Omental fat pad (tissue), 4 donors: ENCODE measurements around the gene VPREB3. TPM values are rescaled to one million over a fixed set of nuclear protein-coding genes. Genes with fewer than 3 reads are reported as not detected.

Experiments
- ATAC-seq: fragments of 150-250 bp; one replicate; pipeline ENCODE4 v1.9.1; 2016; ENCODE audit warnings: mild to moderate bottlenecking, moderate library complexity; ENCODE audit not compliant: low FRiP score
- DNase-seq: peaks from one replicate; pipeline ENCODE4 v3.0.0-alpha.2; 2019; ENCODE audit warnings: low spot score
- total RNA-seq, 4 donors: library from RNA; depleted of rRNA; stranded (reverse); fragments of >200 nt; gene quantifications; one replicate each; pipeline ENCODE4 v1.1.0, GENCODE V29; 2016
- TF ChIP-seq, protein P1 (sequence below), 3 donors: fragments of 450-650 bp; IDR thresholded peaks; one replicate each; pipeline ENCODE4 v1.5.1; 2016 to 2017; ENCODE audit warnings: antibody characterized with exemption in 3 of 3, mild to moderate bottlenecking in 3 of 3, moderate library complexity in 2 of 3

The VPREB3 gene
- total RNA-seq, 4 donors from 2014 or later, result not detected

DNA sequence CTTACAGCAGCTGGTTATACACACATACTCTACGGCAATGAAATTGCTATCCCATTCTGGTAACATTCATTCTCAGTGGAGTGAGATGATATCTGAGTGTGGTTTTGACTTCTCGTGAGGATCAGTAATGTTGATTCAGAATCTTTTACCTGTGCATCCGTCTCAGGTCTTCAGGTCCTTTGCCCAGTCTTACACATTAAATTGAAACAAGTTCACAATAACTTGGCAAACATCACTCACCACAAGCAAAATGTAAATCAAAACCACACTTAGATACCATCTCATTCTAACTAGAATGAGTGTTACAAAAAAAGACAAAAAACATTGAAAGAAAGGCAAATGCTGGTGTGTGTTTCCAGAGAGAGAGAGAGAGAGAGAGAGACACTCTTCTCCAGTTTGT lies 49.4 kb downstream of the VPREB3 start:
- TF ChIP-seq, protein P1, sequence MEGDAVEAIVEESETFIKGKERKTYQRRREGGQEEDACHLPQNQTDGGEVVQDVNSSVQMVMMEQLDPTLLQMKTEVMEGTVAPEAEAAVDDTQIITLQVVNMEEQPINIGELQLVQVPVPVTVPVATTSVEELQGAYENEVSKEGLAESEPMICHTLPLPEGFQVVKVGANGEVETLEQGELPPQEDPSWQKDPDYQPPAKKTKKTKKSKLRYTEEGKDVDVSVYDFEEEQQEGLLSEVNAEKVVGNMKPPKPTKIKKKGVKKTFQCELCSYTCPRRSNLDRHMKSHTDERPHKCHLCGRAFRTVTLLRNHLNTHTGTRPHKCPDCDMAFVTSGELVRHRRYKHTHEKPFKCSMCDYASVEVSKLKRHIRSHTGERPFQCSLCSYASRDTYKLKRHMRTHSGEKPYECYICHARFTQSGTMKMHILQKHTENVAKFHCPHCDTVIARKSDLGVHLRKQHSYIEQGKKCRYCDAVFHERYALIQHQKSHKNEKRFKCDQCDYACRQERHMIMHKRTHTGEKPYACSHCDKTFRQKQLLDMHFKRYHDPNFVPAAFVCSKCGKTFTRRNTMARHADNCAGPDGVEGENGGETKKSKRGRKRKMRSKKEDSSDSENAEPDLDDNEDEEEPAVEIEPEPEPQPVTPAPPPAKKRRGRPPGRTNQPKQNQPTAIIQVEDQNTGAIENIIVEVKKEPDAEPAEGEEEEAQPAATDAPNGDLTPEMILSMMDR (IDR thresholded peaks at IDR 0.05), result no peak
- no peak for DNase-seq
- no peak for ATAC-seq

DNA sequence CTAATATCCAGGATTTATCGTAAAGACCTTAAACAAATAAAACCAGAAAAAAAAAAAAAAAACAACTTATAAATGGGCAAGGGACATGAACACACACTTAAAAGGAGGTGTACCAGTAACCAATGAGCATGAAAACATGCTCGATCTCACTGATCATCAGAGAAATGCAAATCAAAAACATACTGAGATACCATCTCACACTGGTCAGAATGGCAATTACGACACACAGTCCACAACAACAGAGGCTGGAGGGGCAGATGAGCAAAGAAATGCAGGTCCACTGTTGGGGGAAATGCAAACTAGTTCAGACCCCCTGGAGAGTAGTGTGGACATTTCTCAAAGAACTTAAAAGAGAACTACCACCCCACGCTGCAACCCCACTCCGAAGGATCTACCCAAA lies 50.2 kb downstream of the VPREB3 start:
- TF ChIP-seq, protein P1 (IDR thresholded peaks at IDR 0.05), result no peak
- no peak for ATAC-seq
- DNase-seq, result no peak

Other genes starting within 250 kb of the VPREB3 start
- gene IGLL1, start 174.1 kb downstream of the VPREB3 start, total RNA-seq, result not detected
- gene DRICH1, start 122.1 kb downstream of the VPREB3 start, total RNA-seq, result 1 to 10 TPM in 1 of 4 donors, under 1 TPM in 2, not detected in 1; 0.56 to 1.3 (median 0.72) TPM
- 1 to 10 TPM in 2 of 4 donors, under 1 TPM in 1, not detected in 1; 0.38 to 6.9 (median 1.3) TPM for gene RGL4, start 63.4 kb downstream of the VPREB3 start, total RNA-seq
- 1 to 10 TPM; 2.8 to 5.1 (median 4.0) TPM for gene ZNF70, start 3.3 kb downstream of the VPREB3 start, total RNA-seq
- gene C22orf15, start 8.6 kb upstream of the VPREB3 start, total RNA-seq, result not detected
- gene CHCHD10, start 13.5 kb upstream of the VPREB3 start, total RNA-seq, result 10 to 100 TPM; 19.9 to 61.2 (median 31.2) TPM
- gene MMP11, start 18.4 kb upstream of the VPREB3 start, total RNA-seq, result 1 to 10 TPM in 2 of 4 donors, under 1 TPM in 1, not detected in 1; 0.79 to 3.1 (median 2.1) TPM
- 10 to 100 TPM; 38.8 to 50.9 (median 47.6) TPM for gene SMARCB1, start 32.5 kb upstream of the VPREB3 start, total RNA-seq
- gene DERL3, start 84.6 kb upstream of the VPREB3 start, total RNA-seq, result 1 to 10 TPM in 2 of 4 donors, under 1 TPM in 2; 0.47 to 3.1 (median 1.5) TPM
- 1 to 10 TPM; 3.1 to 9.2 (median 7.5) TPM for gene SLC2A11, start 103.5 kb upstream of the VPREB3 start, total RNA-seq
- gene MIF, start 140.0 kb upstream of the VPREB3 start, total RNA-seq, result 100 to 1,000 TPM; 136 to 255 (median 235) TPM
- gene GSTT2B, start 206.8 kb upstream of the VPREB3 start, total RNA-seq, result 1 to 10 TPM in 3 of 4 donors, under 1 TPM in 1; 0.95 to 7.7 (median 3.3) TPM
- 1 to 10 TPM in 1 of 4 donors, under 1 TPM in 1, not detected in 2; 0.84 to 1.1 TPM for gene DDTL, start 212.5 kb upstream of the VPREB3 start, total RNA-seq
- gene DDT, start 220.0 kb upstream of the VPREB3 start, total RNA-seq, result 100 to 1,000 TPM; 107 to 168 (median 143) TPM
- gene GSTT2, start 225.7 kb upstream of the VPREB3 start, total RNA-seq, result not detected